Renal pelvis (tissue), 4 donors: ENCODE data around the gene SNX22. TPM values are rescaled to one million over a fixed set of nuclear protein-coding genes. Genes with fewer than 3 reads are reported as not detected.

Experiments used
- DNase-seq: peaks from one replicate; pipeline ENCODE4 v3.0.0-alpha.2; 2013
- polyA plus RNA-seq, 3 donors: library from polyadenylated mRNA; unstranded; fragments of 120-200 nt; gene quantifications; one replicate each; pipeline ENCODE4 v1.2.1, GENCODE V29; 2013; ENCODE audit not compliant: insufficient read length in 3 of 3

The SNX22 gene
- polyA plus RNA-seq, 3 donors, result 1.3 to 2.5 (median 2.5) TPM

DNA sequence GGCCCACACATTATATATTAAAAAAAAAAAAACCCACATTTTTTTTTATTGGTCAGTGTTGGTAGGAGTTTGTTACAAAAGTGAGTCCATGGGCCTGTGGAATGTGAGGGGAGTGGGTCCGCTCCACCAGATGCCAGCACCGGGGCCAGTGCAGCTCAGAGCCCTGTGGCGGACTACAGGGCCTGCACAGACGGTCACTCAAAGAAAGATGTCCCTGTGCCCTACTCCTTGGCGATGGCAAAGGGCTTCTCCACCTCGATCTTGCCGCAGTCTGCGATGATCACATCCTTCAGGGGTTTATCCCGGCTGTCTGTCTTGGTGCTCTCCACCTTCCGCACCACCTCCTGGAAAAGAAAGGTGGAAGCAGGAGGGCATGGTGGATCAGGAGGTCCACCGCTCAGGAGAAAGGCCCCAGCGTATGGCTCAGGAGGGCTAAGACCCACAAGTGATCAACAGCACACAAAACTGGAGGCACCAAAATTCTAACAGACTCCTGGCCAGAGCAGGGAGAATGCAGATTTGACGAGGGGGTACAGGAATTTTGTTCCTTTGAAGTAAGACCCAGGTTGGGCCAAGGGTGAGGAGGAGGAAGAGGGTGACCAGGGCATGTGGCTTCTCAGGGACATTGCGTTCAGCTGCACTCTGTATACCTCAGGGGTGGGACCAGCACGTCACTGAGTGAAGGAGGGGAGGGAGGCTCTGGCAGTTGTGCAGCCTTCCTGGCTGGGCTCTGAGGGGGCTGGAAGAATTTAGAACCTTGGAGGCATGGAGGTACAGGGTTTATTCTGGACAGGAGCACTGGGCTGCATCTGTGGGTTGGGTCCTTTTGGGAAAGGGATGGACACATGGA lies 4.5 kb downstream of the SNX22 start:
- no peak for DNase-seq

DNA sequence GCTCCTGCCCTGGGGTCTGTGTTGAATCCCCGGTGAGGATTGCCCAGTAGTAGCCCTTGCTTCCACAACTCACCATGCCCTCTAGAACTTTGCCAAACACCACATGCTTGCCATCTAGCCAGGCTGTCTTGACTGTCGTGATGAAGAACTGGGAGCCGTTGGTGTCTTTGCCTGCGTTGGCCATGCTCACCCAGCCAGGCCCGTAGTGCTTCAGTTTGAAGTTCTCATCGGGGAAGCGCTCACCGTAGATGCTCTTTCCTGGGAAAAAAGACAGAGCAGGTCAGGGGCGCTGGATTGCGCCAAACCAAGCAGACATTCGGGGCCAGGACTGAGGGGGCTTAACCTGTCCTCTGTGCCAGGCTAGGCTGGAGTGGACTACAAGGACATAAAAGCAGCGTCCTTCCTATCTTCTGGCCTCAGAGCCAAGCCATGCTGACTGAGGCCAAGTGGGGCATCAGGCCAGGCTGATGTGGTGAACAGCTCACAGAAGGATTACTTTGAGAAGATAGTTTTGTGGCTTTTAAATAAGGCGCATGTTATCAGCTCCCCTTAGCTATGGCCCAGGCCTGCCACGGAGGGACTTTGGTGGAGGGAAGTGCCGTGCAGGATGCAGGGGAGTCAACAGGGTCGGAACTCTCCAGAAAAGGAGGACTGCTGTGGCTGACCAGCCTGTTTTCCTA lies 5.3 kb downstream of the SNX22 start:
- no peak for DNase-seq

DNA sequence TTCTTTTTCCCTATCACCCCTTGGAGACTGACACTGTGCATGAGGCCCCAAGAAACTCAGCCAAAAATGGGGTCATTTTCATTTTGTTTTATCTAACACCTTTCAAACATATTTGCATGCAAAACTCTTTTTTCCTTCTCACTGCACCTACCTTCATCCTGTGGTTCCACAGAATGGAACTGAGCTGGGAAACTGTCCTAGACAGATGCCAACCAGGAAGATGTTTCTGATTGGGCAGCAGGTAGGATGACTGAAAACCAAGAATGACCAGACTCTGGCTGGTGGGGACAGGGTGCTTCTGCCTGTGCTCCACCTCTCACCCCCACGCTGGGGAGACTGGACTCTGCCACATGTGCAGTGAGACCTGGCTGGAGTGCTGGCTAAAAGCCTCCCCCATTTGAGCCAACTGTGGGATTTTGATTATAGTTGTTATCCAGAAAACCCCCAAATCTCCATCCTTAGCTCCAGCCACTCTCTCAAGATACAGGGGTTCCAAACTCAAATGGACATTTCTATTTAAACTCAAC lies 6.1 kb downstream of the SNX22 start:
- DNase-seq, result no peak

GRCh38 chr15:64158363-64159134 lies 7.0 kb downstream of the SNX22 start:
- no peak for DNase-seq

GRCh38 chr15:64161688-64162477 lies 10.4 kb downstream of the SNX22 start:
- DNase-seq, result no peak

DNA sequence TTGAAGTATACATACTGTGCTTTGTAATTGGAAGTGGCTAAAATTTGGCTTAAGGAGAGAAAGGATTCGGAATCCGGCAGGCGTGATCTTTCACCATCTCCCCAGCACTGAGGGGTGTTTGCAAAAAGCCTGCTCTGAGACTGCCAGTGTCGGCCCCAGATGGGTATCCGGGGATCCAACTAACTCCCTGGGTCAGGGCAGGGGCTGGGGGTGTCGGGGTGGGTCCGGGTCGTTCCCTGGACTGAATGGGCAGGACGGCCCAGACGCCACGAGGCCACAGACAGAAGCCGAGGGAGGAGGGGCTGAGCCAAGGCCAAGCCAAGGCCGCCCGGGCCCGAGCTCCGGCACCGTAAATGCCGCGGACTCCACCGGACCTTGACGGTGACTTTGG lies 10.9 kb downstream of the SNX22 start:
- DNase-seq, result no peak

GRCh38 chr15:64162869-64163658 lies 11.5 kb downstream of the SNX22 start, which contains the start of gene PPIB:
PPIB (minus strand) TSS chr15:64163022; CDS start chr15:64162986, 36 bp downstream.
- peak; percentile 97 for DNase-seq

DNA sequence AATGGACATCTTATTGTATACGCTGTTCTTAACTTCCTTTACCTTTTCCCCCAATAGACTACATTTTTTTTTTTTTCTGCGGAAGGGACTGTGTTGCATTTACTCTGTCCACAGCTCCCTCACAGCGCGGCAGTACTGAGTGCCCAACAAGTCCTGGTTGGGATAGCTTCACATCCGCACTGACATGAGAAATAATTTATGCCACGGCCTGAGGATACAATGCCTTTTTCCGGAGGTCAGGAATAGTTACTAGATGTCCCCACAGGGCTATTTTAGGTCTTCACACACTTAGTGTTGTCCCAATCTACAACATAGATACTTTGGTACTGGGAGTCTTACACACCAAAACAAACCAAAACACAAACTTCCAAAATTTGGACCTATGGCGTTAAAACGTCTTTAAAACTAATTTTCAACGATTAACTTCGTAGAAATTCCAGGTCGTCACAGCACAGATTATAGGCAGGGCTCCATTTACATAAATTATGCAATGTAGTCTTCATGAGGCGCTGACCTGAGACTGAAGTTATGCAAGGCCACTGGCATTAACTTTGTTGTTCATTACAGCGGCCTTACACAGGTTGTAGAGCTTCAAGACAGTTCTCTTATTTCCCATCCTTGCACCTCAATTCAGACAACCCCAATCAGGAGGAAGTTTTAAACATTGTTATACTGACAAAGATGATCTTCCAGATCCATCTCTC lies 12.3 kb downstream of the SNX22 start:
- peak; percentile 53 for DNase-seq

GRCh38 chr15:64164436-64164835 lies 12.9 kb downstream of the SNX22 start:
- DNase-seq, result no peak

DNA sequence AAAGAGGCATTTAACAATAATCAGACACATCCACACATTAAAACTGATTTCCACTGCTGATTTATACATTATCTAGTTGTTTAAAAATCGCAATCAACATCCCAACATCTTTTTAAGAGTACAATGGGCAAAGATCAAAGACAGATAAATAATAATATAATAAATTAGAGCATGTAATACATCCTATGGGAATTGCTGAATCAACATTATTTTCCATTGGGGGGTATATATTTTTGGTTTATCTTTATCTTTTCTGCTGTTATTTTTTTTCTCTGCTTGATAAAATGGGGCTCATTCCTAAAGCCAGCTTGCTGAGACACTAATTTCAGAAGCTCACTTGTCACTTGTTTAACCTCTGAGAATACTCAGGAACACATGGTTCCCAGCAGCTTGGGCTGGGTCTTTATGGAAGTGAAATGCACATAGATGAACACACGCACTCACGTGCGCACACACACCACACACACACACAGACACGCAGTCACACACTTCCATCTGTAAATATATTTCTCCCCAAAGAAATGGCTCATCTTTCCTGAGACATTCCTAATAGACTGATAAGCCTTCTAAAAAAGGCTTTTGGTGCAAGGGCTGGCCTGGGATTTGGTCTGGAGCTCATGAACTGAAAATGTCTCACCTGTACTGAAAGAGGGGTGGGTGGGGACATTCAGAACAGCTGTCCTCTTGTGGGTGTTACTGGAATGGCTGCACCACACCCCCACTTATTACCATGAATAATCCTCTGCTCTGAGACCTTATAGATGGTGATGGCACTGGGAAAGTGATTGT lies 14.8 kb downstream of the SNX22 start:
- no peak for DNase-seq

GRCh38 chr15:64180235-64180824 lies 28.8 kb downstream of the SNX22 start:
- DNase-seq, result no peak

DNA sequence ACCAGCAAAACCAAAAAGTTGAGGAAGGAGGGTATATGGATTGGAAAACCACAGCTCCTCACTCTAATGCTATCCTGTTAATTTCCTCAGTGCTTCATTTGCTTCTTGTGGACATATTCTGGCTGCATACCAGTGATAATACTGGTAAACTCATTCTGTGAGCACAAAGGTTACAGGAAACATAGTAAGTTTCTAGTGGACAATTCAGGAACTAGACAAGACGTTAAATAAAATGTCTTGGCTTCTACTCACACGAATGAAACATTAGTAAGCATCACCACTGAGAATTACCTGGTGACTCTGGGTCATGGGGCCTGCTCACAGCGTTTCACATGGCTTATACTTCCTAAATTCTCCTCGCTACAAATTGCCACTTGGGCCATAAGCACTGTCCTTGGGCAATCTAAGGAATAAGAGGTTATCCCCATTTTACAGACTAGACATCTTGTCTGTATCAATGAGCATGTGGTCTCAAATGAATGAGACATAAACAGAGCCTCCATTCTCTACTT lies 31.4 kb downstream of the SNX22 start:
- DNase-seq, result no peak

DNA sequence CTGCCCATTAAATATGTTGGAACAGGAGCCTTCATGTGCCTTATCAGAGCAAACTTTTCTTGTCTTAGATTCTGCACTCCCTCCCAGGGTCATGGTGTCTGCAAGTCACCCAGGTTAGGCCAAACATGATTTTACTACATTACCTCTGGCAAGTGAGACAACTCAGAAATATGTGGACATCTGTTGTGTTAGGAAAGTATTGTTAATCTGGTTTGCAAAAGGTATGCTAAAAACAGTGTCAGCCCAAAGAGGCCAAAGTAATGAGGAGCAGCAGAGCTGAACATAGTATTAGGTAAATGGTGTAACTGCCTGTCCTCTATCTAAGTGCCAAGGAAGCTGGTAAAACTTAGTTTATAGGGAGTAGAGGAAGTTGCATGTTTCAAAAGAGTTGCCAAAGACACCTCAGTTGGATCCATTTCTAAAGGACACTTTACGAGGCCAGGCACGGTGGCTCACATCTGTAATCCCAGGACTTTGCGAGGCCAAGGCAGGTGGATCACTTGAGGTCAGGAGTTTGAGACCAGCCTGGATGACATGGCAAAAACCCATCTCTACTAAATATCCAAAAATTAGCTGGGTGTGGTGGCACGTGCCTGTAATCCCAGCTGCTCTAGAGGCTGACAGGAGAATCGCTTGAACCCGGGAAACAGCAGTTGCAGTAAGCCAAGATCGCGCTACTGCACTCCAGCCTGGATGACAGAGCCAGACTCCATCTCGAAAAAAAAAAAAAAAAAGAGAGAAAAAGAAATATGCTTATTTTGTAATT lies 33.8 kb downstream of the SNX22 start:
- no peak for DNase-seq

GRCh38 chr15:64187396-64188191 lies 36.1 kb downstream of the SNX22 start:
- no peak for DNase-seq

DNA sequence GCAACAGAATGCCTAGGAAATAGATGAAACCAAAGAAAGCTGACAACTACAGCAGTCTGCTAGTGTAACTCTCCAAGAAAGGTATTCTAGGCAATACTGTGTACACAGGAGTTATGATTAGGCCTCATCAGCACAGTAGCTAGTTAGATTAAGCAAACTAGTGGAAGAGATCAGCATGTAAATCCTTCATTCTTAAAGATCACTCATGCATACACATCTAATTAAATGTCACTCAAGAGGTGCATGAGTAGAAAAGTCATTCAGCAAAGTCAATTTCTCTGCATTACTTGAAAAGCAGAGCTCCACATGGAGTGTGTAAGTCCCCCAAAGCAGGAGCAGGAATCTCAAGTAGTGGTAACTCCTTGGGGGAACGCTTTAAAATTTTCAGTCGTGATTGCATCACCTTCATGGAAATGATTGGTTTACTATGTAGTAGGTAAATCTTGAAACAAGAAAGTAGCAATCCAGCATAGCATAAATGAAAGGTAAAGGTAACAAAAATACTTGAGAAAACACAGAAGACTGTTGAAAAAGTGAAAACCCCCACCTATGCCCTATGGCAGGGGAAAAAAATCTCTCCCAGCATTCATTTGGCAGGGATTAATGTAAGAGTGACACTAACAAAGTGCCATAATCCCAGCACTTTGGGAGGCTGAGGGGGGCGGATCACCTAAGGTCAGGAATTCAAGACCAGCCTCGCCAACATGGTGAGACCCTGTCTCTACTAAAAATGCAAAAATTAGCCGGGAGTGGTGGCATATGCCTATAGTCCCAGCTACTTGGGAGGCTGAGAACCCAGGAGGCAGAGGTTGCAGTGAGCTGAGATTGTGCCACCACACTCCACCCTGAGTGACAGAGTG lies 40.7 kb downstream of the SNX22 start:
- no peak for DNase-seq

GRCh38 chr15:64193971-64194370 lies 42.4 kb downstream of the SNX22 start:
- no peak for DNase-seq
